NB4 (cell line): ENCODE results near the gene TAGAP.

Experiments used
- DNase-seq: peaks from one replicate; pipeline ENCODE4 v3.0.0; 2010; ENCODE audit warnings: low read depth
- H3K4me3 ChIP-seq: one replicate; pipeline ENCODE4 v1.5.1; 2011; ENCODE audit warnings: mild to moderate bottlenecking, low read depth, low read length, moderate library complexity
- MYC ChIP-seq: IDR thresholded peaks from 2 replicates; pipeline ENCODE4 v1.6.1; 2011; ENCODE audit warnings: low read depth, low read length
- POLR2A ChIP-seq: IDR thresholded peaks from 2 replicates; pipeline ENCODE4 v1.6.1; 2011; ENCODE audit warnings: mild to moderate bottlenecking; ENCODE audit not compliant: insufficient read length; ENCODE audit errors: extremely low read depth
- TF ChIP-seq, protein P1 (sequence below): IDR thresholded peaks from 2 replicates; pipeline ENCODE4 v1.6.1; 2011; ENCODE audit warnings: low read depth, low read length
- TF ChIP-seq, protein P2 (sequence below): IDR thresholded peaks from one replicate; pipeline ENCODE4 v1.5.1; 2012; ENCODE audit warnings: low read depth, low read length

The TAGAP gene

DNA sequence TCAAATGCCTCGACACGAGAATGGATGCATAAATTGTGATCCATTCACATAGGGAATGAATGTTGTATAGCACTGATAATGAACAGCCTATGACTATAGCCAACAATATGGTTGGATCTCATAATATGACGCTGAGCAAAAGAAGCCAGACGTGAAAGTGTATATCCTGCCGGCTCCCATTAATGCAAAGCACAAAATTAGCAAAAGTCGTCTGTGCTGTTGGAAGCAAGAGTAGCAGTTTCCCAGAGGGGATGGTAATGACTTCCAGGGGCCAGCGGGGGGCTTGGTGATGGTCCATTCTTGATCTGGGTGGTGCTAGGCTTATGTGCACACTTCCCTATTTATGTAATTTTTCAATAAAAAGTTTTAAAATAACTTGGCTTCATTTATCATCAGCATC, 1.0 kb upstream of the TAGAP start:
- DNase-seq, result peak; percentile 60

DNA sequence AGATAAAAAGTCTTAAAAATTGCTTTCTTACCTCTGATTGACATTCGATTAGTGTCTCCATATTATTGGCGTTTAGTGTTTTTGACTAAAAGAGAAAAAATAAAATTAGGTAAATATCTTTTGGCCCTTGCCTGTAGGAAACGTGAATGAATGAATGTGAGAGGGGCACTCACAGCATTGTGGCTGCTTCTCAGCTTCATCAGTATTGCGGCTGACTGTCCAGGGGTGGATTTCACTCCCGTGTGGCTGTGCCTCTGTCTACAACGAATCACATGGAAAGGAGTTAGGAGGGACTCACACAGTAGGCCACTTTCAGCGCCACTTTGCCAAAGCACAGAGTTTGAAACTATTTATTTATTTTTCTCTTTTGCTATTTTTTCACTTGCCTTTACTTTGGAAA, 844 bp downstream of the TAGAP start:
- peak overlapping the region; percentile 86 for H3K4me3 ChIP-seq
- TF ChIP-seq MYC (no peak), POLR2A (no peak)
- TF ChIP-seq, protein P1, sequence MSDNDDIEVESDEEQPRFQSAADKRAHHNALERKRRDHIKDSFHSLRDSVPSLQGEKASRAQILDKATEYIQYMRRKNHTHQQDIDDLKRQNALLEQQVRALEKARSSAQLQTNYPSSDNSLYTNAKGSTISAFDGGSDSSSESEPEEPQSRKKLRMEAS, result no peak
- TF ChIP-seq, protein P2, sequence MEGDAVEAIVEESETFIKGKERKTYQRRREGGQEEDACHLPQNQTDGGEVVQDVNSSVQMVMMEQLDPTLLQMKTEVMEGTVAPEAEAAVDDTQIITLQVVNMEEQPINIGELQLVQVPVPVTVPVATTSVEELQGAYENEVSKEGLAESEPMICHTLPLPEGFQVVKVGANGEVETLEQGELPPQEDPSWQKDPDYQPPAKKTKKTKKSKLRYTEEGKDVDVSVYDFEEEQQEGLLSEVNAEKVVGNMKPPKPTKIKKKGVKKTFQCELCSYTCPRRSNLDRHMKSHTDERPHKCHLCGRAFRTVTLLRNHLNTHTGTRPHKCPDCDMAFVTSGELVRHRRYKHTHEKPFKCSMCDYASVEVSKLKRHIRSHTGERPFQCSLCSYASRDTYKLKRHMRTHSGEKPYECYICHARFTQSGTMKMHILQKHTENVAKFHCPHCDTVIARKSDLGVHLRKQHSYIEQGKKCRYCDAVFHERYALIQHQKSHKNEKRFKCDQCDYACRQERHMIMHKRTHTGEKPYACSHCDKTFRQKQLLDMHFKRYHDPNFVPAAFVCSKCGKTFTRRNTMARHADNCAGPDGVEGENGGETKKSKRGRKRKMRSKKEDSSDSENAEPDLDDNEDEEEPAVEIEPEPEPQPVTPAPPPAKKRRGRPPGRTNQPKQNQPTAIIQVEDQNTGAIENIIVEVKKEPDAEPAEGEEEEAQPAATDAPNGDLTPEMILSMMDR, result no peak
- peak; percentile 66 for DNase-seq

More for the DNA sequence above, 1.0 kb upstream of the TAGAP start:
- TF ChIP-seq POLR2A, result no peak
- TF ChIP-seq, protein P1, result no peak
- no peak overlapping the region for H3K4me3 ChIP-seq

DNA sequence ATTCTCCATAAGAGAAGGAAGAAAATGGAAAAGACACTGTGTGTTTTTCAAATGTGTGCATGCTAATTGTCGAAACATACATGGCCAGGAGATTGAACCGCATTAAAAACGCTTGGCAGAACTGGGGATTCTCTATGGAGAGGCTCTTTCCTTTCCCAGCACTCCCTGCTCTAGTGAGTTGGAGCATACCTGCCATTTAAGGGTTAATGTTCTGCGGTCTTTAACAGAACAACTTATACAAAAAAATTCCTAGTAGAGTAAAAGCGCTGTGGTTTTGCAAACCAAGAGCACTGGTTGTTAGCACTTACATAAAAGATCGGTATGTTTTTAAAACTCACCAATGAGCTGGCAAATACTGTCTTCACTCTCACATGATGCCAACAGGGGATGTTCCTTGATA, 1.5 kb downstream of the TAGAP start:
- TF ChIP-seq POLR2A (no peak), MYC (no peak)
- TF ChIP-seq, protein P1, result no peak
- TF ChIP-seq, protein P2, result no peak
- DNase-seq, result peak; percentile 56
- peak overlapping the region; percentile 86 for H3K4me3 ChIP-seq

DNA sequence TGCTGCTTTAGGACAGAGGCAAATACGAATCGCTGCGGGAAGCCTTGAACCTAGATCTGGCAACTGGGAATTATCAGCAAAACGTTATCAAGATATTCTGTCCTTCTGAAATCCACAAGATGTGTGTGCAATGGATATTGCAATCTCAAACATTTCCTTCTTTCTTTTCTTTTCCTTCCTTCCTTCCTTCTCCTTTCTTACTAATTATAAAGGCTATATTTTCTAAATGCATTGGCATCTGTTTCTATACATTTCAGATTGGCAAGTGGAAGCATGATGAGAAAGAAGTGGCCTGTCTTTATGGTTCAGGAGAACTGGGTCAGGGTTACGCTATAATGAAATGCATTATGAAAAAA, 2.0 kb downstream of the TAGAP start:
- peak overlapping the region; percentile 86 for H3K4me3 ChIP-seq
- TF ChIP-seq, protein P2, result no peak
- TF ChIP-seq MYC, result no peak
- TF ChIP-seq POLR2A, result no peak
- TF ChIP-seq, protein P1, result no peak
- DNase-seq, result no peak

DNA sequence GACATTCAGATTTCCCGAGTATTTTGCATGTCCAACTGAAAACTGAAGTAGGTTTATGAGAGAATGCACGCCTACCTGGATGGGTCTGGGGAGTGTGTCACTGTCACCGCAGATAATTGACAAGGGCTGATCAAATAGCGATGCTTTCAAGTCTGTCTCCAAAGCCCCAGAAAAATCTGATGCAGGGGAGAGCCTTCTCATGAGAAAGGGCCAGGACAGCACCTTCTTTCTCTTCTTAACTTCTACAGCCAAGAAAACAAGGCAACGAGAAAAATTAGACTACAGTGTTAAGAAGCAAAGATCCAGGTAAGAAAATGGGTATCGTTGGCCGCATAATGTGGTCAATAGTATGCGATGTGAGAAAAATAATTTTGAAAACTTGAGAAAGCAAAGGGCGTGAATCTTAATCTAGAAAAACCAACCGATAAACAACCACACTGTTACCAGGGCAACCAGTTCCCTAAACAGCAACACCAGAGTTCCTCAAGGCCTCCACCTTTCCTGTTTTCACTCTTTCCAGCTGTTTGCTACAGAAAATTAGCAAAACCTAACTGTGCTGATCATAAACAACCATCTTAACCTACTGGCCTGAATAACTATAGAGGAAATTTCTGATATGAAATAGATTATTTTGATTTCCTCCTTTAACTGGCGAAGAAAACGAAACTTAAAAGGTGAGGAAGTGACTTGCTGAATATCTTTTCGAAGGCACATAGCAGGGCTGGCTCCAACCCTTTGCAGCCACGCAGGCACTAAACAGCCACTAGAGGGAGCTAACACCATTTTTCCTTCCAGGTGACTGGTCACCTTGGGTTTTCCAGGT, 2.6 kb downstream of the TAGAP start:
- H3K4me3 ChIP-seq, result peak overlapping the region; percentile 86

DNA sequence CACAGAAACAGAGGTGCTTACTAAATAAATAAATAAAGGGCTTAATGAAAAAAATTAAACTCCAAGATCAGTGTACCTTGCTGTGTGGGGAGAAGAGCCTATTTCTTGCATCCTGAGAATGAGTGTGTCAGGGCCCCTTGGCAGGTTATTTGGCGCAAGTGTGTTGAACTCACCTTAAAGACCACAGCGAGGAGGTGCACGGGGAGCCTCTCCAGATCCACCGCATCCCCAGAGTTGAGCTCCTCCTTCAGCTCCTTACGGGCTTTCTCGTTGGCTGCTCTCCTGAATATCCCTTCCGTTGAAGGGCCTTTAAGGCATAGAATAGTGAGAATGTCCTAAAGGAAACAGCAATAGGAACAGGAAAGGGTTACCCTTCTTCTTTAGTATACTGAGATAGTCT, 3.6 kb downstream of the TAGAP start:
- TF ChIP-seq POLR2A (no peak), MYC (no peak)
- TF ChIP-seq, protein P2, result no peak
- no peak for DNase-seq
- H3K4me3 ChIP-seq, result no peak overlapping the region

More for the DNA sequence above, 2.6 kb downstream of the TAGAP start:
- peak; percentile 88 for DNase-seq
- TF ChIP-seq POLR2A (no peak), MYC (0 out of 2 replicates have a peak, but pooled peaks have one; percentile 42)
- TF ChIP-seq, protein P1, result peak; percentile 34; the same call in 1 of the 2 replicates
- TF ChIP-seq, protein P2, result peak; percentile 98
